HG03565 (cell line): ENCODE measurements around the gene SYTL2.
A peak's percentile ranks its signal among the peaks of the same experiment; 100 is the strongest.
"Not testable (repeated sequence)": the region's sequence is repeated elsewhere in the genome, so short reads cannot be mapped to it uniquely, and the experiment has no call there.

Source experiments
- ATAC-seq: cut with Tn5 transposase; IDR thresholded peaks from one replicate; pipeline ENCODE4 v1.9.1; 2021; ENCODE audit warnings: mild to moderate bottlenecking, moderate library complexity; ENCODE audit not compliant: unreplicated experiment

Gene SYTL2

GRCh38 chr11:85699957-85700741 is 110.8 kb downstream of the SYTL2 start:
- ATAC-seq = peak; percentile 93

GRCh38 chr11:85698195-85698594 is 112.7 kb downstream of the SYTL2 start:
- ATAC-seq = no peak

GRCh38 chr11:85697747-85698146 is 113.2 kb downstream of the SYTL2 start:
- ATAC-seq = no peak

- ATAC-seq = no peak
Measured at GRCh38 chr11:85695546-85695945, 115.4 kb downstream of the SYTL2 start.

- ATAC-seq = peak; percentile 47
Measured at GRCh38 chr11:85694385-85694980, 116.5 kb downstream of the SYTL2 start.

GRCh38 chr11:85685820-85686459 is 125.0 kb downstream of the SYTL2 start, which contains the start of gene CCDC89:
TSS of gene CCDC89 (minus strand) at chr11:85686195. CDS start at chr11:85686130, 65 bp downstream.
- ATAC-seq = no peak

- no peak for ATAC-seq
Measured at GRCh38 chr11:85685125-85685819, 125.7 kb downstream of the SYTL2 start.

GRCh38 chr11:85682330-85683305 is 128.3 kb downstream of the SYTL2 start:
- peak; percentile 63 for ATAC-seq

- ATAC-seq = no peak
Measured at GRCh38 chr11:85680897-85681296, 130.0 kb downstream of the SYTL2 start.

- no peak for ATAC-seq
Measured at GRCh38 chr11:85679576-85679975, 131.4 kb downstream of the SYTL2 start.

- no peak for ATAC-seq
Measured at GRCh38 chr11:85673393-85673792, 137.5 kb downstream of the SYTL2 start.

GRCh38 chr11:85672105-85672902 is 138.6 kb downstream of the SYTL2 start:
- ATAC-seq = no peak

GRCh38 chr11:85670949-85671663 is 139.8 kb downstream of the SYTL2 start:
- not testable (repeated sequence) for ATAC-seq

GRCh38 chr11:85668157-85668556 is 142.8 kb downstream of the SYTL2 start:
- no peak for ATAC-seq

GRCh38 chr11:85666687-85667086 is 144.3 kb downstream of the SYTL2 start:
- ATAC-seq = no peak

GRCh38 chr11:85665733-85666132 is 145.2 kb downstream of the SYTL2 start:
- no peak for ATAC-seq

- ATAC-seq = peak; percentile 87
Measured at GRCh38 chr11:85664615-85665481, 146.1 kb downstream of the SYTL2 start, which contains the start of gene CREBZF. TSS of gene CREBZF (minus strand) at chr11:85665129. CDS start at chr11:85664875, 254 bp downstream.
